Hematopoietic multipotent progenitor cell treated with erythropoietin and hydrocortisone succinate and interleukin-3 and kit ligand, for 8 days (in vitro differentiated cells): ENCODE measurements around the gene COBLL1.

Source experiments
- DNase-seq: peaks from one replicate; pipeline ENCODE4 v3.0.0-alpha.2; 2015

COBLL1 gene

GRCh38 chr2:164705412-164706167, 136.0 kb downstream of the COBLL1 start:
- no peak for DNase-seq

DNA sequence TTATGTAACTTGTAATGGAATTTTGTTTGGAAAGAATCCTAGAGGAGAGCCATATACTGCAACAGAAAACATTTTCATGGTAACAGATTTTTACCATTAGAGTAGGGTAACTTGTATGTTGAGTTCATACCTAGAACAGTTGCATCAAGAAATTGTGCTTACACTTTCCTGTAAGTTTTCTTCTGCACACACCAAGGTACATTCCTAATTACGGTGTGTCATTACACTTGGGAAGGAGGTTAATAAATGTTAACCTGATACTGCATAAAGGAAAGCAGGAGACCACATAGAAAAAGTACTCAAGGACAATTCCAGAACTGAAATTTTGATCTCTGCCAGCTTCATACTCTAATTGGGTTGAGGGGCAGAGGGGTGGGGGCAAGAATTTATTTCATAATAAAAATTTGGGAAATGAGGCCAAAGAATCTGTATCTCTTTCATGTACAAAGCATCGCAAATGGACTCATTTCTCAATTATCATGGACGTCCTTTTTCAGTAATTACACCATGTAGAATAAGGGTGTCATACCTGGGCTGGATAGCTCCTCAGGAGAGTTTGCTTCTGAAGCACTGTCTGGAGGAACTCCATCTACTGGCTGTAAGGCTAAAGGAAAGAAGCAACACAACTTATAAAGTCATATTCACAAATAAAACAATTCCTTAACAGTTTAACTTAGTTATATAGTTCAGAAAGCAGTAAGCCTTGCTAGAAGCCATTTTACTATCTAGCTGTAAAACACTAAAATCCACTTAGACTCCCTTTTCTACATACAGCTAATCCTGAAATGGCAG, 137.5 kb downstream of the COBLL1 start:
- DNase-seq, result no peak

- no peak for DNase-seq
Observed at GRCh38 chr2:164701565-164701964, 140.1 kb downstream of the COBLL1 start.

DNA sequence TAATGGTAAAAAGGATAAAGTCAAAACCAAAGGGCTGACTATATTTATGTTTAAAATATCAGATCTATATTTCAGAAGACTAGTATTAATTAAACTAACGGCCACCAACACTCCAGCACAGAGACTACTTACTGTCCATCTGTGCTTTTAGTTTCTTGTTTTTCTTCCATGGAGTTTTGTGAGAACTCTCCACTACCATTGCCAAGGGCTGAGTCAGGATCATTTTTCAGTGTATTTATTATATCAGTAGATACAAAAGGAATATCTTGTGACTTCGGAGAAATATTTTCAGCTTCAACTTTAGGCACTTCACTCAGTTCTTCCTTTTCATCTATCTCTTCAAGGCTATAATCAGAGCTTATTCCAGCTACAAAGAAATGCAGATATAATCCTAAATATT, 141.2 kb downstream of the COBLL1 start:
- no peak for DNase-seq

DNA sequence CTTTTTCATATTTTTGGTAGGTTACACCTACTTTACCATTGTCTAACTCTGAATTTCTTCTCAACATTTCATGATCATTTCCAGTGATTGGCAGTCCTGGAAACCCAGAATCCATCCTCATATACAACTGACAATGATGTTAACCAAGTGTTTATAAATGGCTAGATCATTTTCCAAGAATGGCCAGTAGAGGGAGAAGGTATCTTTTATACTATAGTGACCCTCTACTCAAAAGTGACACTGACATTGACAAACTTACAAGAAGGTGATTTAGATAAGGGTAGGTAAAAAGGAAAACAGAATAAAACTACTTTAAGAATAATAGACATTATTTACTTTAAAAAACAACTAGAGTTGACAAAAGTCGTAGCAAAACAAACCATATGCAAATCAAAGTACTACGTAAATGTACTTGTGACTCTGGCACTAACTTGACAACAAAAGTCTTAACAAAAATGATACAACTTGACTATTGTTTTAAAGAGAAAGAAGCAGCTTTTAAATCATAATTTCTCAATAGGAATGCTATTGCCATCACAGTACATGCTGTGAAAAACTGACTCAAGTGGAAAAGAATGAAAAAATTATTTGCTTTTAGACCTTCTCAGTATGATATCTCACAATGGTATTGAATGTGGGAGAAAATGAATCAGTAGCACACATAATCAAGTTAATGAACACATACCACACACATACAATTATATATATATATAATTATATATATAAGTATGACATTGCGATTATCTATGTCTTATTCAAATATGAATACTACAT, 143.7 kb downstream of the COBLL1 start:
- DNase-seq, result peak; percentile 40

DNA sequence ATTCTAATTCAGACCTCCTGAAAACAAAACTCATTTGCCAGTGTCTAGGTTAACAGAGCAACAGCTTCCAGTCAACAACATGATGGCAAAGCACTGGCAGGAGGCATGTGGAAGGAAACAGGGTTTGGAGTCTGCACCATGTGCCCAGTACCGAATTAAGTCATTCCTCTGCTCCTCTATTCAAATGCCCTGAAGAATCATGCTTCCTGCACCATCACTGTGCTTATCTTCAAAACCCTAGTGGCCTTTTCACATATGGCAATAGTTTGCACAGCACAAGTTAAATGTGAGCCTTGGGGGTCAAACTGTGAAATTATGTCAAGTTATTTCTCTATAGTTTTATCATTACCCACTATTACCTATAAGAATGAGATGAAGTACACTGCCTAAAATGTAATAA, 145.0 kb downstream of the COBLL1 start:
- DNase-seq, result peak; percentile 2

- DNase-seq, result no peak
Observed at GRCh38 chr2:164694275-164694695, 147.3 kb downstream of the COBLL1 start.

DNA sequence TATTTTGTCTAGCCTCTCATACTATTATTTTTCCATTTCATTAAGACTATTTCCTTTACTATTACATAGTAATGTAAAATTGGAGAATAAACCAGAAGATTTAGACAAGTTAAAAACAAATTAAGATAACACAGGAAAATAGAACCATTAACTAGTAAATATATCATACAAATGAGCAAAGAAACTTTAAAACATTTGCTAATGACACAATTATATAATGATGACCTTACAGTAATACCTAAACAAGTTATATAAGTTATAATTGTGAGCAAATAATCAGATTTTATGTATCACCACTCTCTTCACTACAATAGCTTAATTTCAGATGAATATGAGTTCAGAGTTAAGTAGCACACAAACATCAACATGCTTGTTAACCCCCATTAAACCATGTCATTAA, 147.8 kb downstream of the COBLL1 start:
- DNase-seq, result no peak

- no peak for DNase-seq
Observed at GRCh38 chr2:164693390-164693789, 148.2 kb downstream of the COBLL1 start.

- DNase-seq, result no peak
Observed at GRCh38 chr2:164692958-164693357, 148.7 kb downstream of the COBLL1 start.

DNA sequence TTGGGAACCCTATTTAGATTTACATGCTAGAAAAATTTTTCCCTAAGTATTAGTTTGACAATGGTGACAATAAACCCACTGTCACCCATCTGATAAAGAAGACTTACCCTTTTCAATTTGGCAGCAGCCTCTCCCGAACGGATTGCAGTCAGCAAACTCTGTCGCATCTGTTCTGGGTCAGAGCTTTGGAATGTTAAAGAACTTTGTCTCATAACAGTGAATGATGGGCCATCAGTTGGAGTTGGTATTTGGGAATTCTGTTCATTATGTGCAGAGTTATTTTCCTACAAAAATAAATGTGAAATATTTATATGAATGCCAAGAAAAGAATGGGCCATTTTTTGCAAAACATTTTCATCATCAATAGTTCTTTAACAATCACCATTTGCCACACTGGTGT, 149.5 kb downstream of the COBLL1 start:
- no peak for DNase-seq

DNA sequence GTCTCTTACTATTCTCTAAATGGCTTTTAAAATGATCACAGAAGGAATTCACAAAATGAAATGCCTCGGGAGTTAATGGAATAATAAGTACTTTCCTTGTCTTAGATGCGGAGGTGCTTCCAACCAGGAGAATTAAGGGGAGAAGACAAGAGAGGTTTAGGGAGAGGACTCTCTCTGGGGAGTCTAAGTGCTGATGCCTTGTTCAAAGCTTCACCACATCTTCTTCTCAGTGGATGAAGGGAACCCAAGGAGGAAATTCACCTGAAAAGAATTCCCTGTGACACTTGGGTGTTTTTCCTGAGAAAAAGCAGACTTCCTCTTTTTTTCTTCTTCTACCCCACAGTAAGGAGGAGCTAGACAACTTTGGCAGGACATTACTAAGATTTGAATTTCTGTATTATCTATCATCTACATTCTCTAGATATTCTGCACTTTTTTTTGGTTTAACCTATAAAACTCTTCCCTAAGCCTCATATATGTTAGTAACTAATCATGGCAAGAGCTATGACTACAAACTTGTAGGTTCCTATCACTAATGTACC, 150.2 kb downstream of the COBLL1 start:
- DNase-seq, result no peak

- no peak for DNase-seq
Observed at GRCh38 chr2:164690361-164690760, 151.3 kb downstream of the COBLL1 start.

GRCh38 chr2:164688896-164689419, 152.7 kb downstream of the COBLL1 start:
- no peak for DNase-seq

GRCh38 chr2:164681009-164681408, 160.6 kb downstream of the COBLL1 start:
- no peak for DNase-seq

DNA sequence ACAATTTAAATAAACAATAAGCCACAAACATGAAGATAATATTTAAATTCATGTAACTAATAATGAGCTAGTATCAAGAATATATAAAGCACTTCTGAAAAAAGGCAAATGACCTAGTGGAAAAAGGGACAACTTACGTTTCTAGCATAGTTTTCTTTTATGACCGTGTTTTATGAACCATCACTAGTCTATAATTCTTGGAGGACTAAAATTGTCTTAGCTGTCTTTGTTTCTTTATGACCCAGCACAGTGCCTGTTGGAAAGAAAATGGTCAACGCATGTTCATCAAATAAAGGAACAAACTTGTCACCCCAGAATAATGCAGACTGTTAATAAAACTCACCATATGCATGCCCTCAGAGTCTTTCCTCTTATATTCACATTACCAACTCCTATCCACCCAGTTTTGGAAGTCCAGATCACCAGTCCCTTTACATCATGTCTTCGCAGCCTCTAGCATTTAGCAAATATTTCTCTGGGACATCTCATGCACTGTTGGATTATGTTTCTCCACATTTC, 162.9 kb downstream of the COBLL1 start:
- DNase-seq, result no peak

- no peak for DNase-seq
Observed at GRCh38 chr2:164677733-164678132, 163.9 kb downstream of the COBLL1 start.

DNA sequence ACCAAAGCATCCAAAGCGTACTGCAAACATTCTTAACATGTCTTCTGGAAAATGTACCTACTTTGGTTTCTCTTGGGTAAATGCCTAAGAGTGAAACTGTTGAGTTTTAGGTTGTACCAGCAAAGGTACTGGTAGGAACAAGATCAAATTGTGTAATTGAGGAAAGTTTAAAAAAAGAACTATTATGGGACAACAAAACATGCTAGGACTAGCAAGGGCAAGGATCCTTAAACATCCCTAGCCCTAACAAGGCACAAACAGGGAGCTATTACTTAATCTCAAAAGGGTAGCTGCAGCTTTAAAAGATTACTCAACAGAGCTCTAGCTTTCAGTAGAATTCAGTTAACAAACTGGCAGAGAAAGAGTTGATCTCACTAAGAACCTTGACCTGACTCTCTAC, 164.4 kb downstream of the COBLL1 start:
- no peak for DNase-seq

- DNase-seq, result no peak
Observed at GRCh38 chr2:164675687-164676086, 165.9 kb downstream of the COBLL1 start.

DNA sequence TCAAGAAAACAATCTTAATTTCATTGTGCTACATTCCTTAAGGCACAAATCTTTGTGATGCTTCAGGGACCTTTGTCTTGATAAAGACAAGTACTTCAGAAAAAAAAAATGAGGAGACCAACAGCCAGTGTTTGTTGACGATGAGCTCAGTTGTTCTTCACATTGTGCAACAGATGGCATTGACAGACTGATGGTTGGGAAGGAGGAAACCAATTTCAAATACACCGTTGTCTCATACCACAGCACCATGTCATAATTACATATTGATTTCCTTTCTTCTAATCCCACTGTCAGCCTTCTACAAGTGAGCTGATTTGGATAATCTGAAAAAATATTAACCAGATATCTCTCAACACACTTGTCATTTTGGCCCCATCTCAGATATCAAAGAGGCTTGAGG, 166.6 kb downstream of the COBLL1 start:
- DNase-seq, result no peak

DNA sequence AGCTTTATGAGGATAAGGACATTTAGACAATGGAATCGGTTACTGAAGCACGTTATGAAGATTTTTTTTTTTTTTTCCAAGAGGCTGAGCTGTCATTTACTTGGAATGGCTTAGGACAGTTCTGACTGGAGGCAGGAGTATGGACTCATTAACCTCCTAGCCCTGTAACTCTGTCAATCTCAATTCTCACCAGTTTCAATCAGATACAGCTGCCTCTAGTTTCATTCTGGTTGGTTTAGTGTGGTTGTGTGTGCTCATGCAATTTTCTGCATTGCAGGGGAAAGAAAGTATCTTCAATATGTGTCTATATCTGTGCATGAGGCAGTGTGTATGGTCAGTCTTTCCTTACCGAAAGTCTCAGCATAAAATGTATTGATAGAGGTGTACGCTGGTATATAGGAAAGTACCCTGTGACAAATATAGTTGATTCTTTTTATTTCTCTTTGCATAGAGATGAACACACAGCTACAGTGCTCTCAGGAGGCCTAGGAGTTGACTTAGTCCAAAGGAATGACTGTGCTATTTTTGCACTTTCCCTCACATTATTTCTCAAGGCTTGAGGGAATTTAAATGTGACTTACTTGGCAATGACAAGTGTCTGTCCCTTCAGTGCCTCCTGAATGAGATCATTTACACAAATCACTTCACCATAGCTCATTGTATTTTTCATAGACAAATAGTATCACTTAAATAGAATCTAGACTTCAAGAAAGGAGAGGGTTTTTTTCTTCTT, 169.8 kb downstream of the COBLL1 start:
- no peak for DNase-seq

DNA sequence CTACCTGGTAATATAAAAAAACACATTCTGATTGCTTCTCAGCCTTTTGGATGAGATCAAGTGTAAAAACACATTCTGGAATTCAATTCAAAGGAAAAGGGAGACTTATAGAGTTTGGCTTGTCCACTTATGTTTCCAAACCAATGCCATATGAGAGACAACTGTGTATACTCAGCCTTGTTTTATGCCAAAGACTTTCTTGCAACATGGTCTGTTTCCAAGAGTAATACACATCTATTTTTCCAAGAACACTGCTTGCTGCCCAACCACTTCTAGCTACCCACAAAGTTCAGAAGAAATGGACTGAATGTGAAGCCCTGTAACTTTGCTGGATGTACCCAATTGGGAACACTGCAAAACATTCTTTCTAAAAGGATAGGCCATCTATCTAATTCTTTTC, 172.3 kb downstream of the COBLL1 start:
- DNase-seq, result no peak
